ENCODE measurements around the gene CAMK2D.

GRCh38 chr4:113638562-113638832, 123.0 kb downstream of the CAMK2D start:
- TF ChIP-seq EZH2 (optimal IDR thresholded peaks at IDR 0.05; ENCODE audit: low read depth, low read length): no peak
- TF ChIP-seq, protein P1, sequence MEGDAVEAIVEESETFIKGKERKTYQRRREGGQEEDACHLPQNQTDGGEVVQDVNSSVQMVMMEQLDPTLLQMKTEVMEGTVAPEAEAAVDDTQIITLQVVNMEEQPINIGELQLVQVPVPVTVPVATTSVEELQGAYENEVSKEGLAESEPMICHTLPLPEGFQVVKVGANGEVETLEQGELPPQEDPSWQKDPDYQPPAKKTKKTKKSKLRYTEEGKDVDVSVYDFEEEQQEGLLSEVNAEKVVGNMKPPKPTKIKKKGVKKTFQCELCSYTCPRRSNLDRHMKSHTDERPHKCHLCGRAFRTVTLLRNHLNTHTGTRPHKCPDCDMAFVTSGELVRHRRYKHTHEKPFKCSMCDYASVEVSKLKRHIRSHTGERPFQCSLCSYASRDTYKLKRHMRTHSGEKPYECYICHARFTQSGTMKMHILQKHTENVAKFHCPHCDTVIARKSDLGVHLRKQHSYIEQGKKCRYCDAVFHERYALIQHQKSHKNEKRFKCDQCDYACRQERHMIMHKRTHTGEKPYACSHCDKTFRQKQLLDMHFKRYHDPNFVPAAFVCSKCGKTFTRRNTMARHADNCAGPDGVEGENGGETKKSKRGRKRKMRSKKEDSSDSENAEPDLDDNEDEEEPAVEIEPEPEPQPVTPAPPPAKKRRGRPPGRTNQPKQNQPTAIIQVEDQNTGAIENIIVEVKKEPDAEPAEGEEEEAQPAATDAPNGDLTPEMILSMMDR (IDR thresholded peaks at IDR 0.05; ENCODE audit: low read length): no peak
